GM06990 (cell line): ENCODE data around the gene TRA2B.

ENCODE experiments used
- DNase-seq: peaks from one replicate; pipeline ENCODE4 v3.0.0-alpha.2; 2011; ENCODE audit not compliant: insufficient read length; ENCODE audit errors: extremely low read depth
- H3K27me3 ChIP-seq: replicated peaks from 2 replicates; pipeline ENCODE4 v1.6.0; 2011; ENCODE audit warnings: low read length; ENCODE audit not compliant: control insufficient read depth, insufficient read depth
- H3K36me3 ChIP-seq: 2 replicates; pipeline ENCODE4 v1.5.1; 2011; ENCODE audit warnings: low read length; ENCODE audit not compliant: control insufficient read depth, insufficient read depth
- H3K4me3 ChIP-seq: replicated peaks from 2 replicates; pipeline ENCODE4 v1.5.1; 2011; ENCODE audit warnings: low read depth, mild to moderate bottlenecking, control low read depth, low read length
- CTCF ChIP-seq: IDR thresholded peaks from 2 replicates; pipeline ENCODE4 v1.5.1; 2011; ENCODE audit warnings: low read length, control low read depth, mild to moderate bottlenecking, inconsistent platforms; ENCODE audit not compliant: insufficient read depth, poor library complexity, severe bottlenecking

Gene TRA2B

GRCh38 chr3:185959609-185960521 lies 22.1 kb upstream of the TRA2B start:
- no peaks in the 10 kb centered on the region for H3K27me3 ChIP-seq
- DNase-seq, result no peak
- H3K36me3 ChIP-seq, result no peaks in the 10 kb centered on the region
- no peak for TF ChIP-seq CTCF
- no peak overlapping the region for H3K4me3 ChIP-seq

- no peaks in the 10 kb centered on the region for H3K36me3 ChIP-seq
- TF ChIP-seq CTCF, result no peak
- H3K27me3 ChIP-seq, result no peaks in the 10 kb centered on the region
- H3K4me3 ChIP-seq, result no peak overlapping the region
- DNase-seq, result no peak
Measured at GRCh38 chr3:185958626-185959025, 20.8 kb upstream of the TRA2B start.

- H3K27me3 ChIP-seq, result no peaks in the 10 kb centered on the region; the same call in 1 of the 2 replicates
- no peak overlapping the region for H3K4me3 ChIP-seq
- no peak for DNase-seq
- TF ChIP-seq CTCF, result no peak
- no peaks in the 10 kb centered on the region for H3K36me3 ChIP-seq
Measured at GRCh38 chr3:185956244-185956643, 18.4 kb upstream of the TRA2B start.

GRCh38 chr3:185954366-185954723 lies 16.5 kb upstream of the TRA2B start:
- no peak overlapping the region for H3K4me3 ChIP-seq
- no peak for TF ChIP-seq CTCF
- no peak for DNase-seq

GRCh38 chr3:185950728-185951127 lies 12.9 kb upstream of the TRA2B start:
- H3K27me3 ChIP-seq, result no peaks in the 10 kb centered on the region; the same call in 1 of the 2 replicates
- DNase-seq, result no peak
- no peak for TF ChIP-seq CTCF
- H3K4me3 ChIP-seq, result no peak overlapping the region
- H3K36me3 ChIP-seq, result no peaks in the 10 kb centered on the region

More at GRCh38 chr3:185954366-185954723, 16.5 kb upstream of the TRA2B start:
- Histone ChIP-seq H3K27me3 (no peaks in the 10 kb centered on the region; the same call in 1 of the 2 replicates), H3K36me3 (no peaks in the 10 kb centered on the region)

- no peak for DNase-seq
- Histone ChIP-seq H3K4me3 (no peak overlapping the region), H3K36me3 (no peaks in the 10 kb centered on the region), H3K27me3 (no peaks in the 10 kb centered on the region; the same call in 1 of the 2 replicates)
- TF ChIP-seq CTCF, result no peak
Measured at GRCh38 chr3:185949515-185949914, 11.7 kb upstream of the TRA2B start.
